Muscle of arm (tissue), 12 donors: ENCODE results near the gene ESPNL. TPM values are rescaled to one million over a fixed set of nuclear protein-coding genes. Genes with fewer than 3 reads are reported as not detected.
"Not testable (repeated sequence)": the region's sequence is repeated elsewhere in the genome, so short reads cannot be mapped to it uniquely, and the experiment has no call there.

Experiments used
- DNase-seq: peaks from one replicate; pipeline ENCODE4 v3.0.0-alpha.2; 2013
- polyA plus RNA-seq, 12 donors: library from polyadenylated mRNA; unstranded; fragments of 120-200 nt; gene quantifications; one replicate each; pipeline ENCODE4 v1.2.1, GENCODE V29; 2013; ENCODE audit not compliant: insufficient read length in 12 of 12

The ESPNL gene
- polyA plus RNA-seq, 12 donors: 0.24 to 2.4 (median 1.4) TPM; not detected in 2

DNA sequence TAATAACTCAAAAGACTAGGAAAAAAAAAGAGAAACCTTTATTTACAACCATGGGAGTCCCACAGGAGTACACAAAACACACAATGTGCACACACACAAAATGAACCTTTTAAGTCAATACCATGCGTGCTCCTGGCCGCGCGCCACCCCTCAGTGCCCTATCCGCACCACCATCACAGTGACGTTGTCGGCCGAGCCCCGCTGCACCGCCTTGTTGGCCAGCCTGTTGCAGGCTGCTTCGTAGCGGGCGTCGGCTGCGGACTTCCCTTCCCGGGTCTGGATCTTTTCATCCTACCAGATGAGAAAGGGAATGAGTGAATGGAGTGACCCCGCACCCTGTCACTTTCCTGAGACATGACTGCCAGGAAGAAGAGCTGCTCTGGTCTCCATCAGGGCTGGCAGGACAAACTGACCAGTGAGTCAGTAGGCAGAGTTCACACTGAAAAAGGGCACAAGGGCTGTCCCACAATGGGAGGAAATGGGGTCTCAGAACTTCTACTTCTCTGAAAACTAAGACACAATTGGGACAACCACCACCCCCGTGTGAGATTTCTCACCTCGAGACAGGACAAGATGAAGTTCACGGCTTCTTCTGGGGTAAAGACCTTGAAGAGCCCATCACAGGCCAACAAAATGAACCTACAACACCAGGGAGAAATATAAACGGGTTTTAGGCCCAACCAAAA lies 70.4 kb downstream of the ESPNL start:
- no peak for DNase-seq

DNA sequence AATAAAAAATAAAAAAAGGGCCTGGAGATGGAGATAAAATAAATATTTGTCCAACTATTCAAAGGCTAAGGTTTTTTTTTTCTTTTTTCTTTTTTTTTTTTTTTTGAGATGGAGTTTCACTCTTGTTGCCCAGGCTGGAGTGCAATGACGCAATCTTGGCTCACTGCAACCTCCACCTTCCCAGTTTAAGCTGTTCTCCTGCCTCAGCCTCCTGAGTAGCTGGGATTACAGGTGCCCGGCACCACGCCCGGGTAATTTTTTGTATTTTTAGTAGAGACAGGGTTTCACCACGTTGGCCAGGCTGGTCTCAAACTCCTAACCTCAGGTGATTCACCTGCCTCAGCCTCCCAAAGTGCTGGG lies 70.9 kb downstream of the ESPNL start:
- DNase-seq: not testable (repeated sequence)

DNA sequence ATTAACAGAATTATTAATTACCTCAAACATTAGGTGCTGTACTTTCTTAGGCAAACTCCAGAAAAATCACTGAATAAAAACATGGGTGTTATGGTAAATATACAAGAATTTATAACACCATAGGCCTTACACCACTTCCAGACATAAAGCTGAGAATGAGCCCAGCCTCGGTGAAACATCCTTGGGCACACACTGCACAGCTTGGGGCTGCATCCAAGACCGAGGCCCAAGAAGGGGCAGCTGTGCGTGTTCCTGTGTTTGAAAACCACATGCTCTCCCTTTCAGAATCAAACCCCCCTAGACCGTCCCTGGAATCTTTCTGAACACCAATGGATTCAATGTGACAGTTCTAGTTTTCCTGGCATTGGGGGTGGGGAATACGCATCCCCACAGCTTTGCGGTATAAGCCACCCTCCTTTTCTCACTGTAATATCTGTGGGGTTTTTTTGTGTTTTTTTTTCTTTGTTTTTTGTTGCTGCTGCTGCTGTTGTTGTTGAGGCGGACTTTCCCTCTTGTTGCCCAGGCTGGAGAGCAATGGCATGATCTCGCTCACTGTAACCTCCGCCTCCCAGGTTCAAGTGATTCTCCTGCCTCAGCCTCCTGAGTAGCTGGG lies 71.5 kb downstream of the ESPNL start:
- DNase-seq: no peak

DNA sequence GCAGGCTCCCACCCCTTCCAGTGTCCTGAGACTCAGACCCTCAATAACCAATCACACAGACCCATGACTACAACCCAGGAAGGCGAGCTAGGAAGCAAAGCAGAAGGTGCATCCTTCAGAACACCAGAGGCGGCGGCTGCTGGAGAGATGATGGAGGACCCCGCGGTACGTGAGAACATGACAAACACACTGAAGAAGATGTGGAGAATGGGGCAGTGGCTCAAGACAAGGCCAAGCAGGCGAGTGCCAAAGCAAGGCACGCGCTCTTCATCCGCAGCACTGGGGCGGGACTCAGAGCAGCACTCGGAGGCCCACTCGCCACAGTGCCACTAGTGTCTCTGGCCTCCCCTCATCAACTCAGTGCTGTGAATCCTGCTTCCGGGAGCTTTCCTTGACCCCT lies 72.3 kb downstream of the ESPNL start:
- no peak for DNase-seq

DNA sequence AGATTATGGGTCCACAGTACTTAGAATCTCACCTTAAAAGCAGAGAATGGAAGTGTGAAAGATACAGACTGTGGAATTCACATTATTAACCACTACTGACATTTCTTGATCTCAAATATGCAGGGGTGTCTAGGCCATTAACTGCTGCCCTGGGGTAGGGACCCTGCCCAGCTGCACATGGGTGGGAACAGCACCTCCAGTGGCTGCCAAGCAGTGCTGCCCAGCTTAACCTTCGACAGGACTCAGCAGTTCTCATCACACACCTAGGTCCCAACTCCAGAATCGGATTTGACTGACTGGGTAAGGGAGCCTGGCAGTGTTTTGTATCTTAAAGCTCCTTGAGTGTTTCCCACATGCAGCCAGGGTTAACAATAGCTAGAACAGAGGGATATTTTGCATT lies 73.6 kb downstream of the ESPNL start:
- DNase-seq: no peak

DNA sequence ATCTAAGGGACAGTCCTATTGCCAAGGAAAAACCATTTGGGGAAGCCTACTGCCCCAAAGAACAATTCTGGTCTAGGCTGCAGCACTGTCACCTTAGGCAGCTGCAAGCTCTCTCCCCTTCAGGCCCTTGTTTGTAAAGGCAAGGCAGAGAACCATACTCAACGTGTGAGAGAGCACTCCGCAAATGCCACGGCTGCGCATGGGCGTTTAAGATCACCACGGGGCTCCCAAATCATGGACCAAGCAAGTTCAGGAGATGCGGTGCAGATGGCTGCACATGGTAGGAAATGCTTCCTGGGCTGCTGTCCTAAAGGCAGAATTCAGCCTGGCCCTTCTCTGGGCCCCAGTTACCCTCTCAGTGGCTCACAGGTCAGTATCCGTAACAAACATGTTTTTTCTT lies 74.2 kb downstream of the ESPNL start:
- DNase-seq: no peak

DNA sequence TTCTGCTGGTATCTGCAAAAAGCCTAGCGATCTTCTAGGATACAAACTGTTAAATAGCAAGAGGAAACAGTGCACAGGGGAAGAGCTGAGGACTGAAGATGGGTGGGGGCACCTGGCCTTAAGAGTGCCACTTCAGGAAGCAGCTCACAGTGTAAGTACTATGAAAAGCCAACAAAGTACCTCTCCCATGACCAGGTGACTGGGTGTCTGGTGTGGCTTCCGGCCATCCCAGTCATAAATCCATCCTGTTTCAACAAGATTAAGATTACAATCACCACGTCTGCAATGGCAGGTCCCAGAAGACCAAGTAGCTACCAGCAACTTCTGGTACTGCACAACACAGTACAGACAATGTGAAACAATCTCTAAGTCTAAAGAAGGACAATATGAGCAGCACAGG lies 74.6 kb downstream of the ESPNL start:
- DNase-seq: no peak

DNA sequence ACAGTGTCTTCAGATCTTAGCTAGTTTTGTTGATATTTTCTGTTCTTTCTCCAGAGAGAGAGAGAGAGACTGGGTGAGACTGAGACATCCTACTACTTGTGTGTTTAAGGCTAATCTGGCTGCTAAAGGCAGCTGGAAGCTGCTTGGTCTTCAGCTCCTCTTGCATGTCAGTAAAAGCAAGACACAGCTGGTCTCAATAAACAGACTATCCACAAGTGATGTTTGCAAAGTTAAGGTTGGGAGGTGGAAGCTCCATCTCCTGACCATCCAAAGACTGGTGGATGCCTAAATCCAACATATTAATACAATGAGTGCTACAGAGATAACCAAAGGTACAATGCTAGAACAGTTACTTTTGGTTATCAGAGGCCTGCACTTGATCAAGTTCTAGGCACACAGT lies 76.5 kb downstream of the ESPNL start:
- DNase-seq: no peak

DNA sequence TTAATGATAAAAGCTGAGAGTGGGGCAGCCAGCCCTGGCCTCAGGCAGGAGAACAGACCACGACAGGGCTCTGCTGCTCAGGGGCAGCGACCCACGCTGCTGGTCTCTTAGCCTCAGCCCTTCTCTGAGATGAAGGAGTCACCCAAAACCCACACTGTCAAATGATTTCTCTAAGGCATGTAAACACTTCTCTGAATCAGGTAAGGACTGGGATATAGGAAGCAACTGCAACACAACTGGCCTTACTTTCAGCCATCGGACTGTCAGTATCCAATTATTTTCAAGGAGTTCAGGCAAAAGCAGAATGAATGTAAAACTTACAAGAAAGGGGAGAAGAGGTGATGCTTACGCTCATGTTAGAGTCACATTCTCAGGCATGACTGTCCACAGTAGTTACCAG lies 80.4 kb downstream of the ESPNL start:
- no peak for DNase-seq

DNA sequence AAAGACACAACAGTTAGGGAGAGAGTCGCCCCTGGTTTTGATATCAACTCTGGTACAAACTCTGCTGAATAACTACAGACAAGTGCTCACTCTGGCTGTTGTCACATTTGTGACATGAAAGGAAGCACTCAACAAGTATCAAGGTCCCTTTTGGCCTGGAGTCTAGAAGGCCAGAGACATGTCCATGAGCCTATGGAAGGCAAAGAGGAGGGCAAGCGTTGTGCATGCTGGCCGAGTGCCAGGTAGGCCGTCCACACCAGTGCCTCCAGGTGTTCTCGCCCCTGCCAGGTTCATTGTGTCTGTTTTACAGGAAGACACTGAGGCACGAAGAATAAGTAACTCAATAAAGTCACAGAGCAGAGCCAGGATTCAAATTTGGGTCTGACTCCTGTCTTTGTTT lies 82.2 kb downstream of the ESPNL start:
- DNase-seq: no peak

Other genes starting within 250 kb of the ESPNL start
- 10 to 100 TPM in 11 of 12 donors, not detected in 1; 24.1 to 53.3 (median 33.2) TPM for gene RAMP1, start 240.7 kb upstream of the ESPNL start, polyA plus RNA-seq
- 10 to 100 TPM in 11 of 12 donors, not detected in 1; 34.3 to 49.0 (median 40.4) TPM for gene UBE2F, start 133.3 kb upstream of the ESPNL start, polyA plus RNA-seq
- 10 to 100 TPM in 7 of 12 donors, 1 to 10 TPM in 4, not detected in 1; 7.7 to 13.9 (median 10.2) TPM for gene SCLY, start 39.3 kb upstream of the ESPNL start, polyA plus RNA-seq
- gene KLHL30, start 38.3 kb downstream of the ESPNL start, polyA plus RNA-seq: 100 to 1,000 TPM in 1 of 12 donors, 10 to 100 TPM in 9, 1 to 10 TPM in 2; 4.1 to 114 (median 14.2) TPM
- 10 to 100 TPM in 6 of 12 donors, 1 to 10 TPM in 5, not detected in 1; 6.6 to 34.1 (median 11.5) TPM for gene ERFE, start 58.6 kb downstream of the ESPNL start, polyA plus RNA-seq
- 10 to 100 TPM in 11 of 12 donors, not detected in 1; 30.9 to 62.5 (median 36.2) TPM for gene ILKAP, start 103.4 kb downstream of the ESPNL start, polyA plus RNA-seq
- gene HES6, start 139.7 kb downstream of the ESPNL start, polyA plus RNA-seq: 10 to 100 TPM in 10 of 12 donors, 1 to 10 TPM in 1, not detected in 1; 5.9 to 53.7 (median 15.5) TPM
- gene PER2, start 188.3 kb downstream of the ESPNL start, polyA plus RNA-seq: 1 to 10 TPM in 11 of 12 donors, not detected in 1; 3.6 to 7.9 (median 4.6) TPM
- 10 to 100 TPM in 2 of 12 donors, 1 to 10 TPM in 9, not detected in 1; 7.1 to 22.5 (median 8.8) TPM for gene TRAF3IP1, start 220.2 kb downstream of the ESPNL start, polyA plus RNA-seq